ENCODE measurements around the gene NR5A1.

- TF ChIP-seq CTCF (conservative IDR thresholded peaks at IDR 0.05): no peak
- no peak for TF ChIP-seq ZFX (IDR thresholded peaks at IDR 0.05)
These were observed 11.1 kb downstream of the NR5A1 start for GRCh38 chr9:124496075-124496449.
